Epithelial cell of esophagus (primary cell): ENCODE results near the gene TEX261.
A peak's percentile ranks its signal among the peaks of the same experiment; 100 is the strongest.

Experiments used
- DNase-seq: peaks from one replicate; pipeline ENCODE4 v3.0.0; 2010; ENCODE audit warnings: low read depth
- H3K4me3 ChIP-seq: 2 replicates; pipeline ENCODE4 v1.5.1; 2011; ENCODE audit warnings: mild to moderate bottlenecking, low read length, control low read depth
- TF ChIP-seq, protein P1 (sequence below): IDR thresholded peaks from 2 replicates; pipeline ENCODE4 v1.5.1; 2011; ENCODE audit warnings: low read depth, mild to moderate bottlenecking, low read length, control low read depth, inconsistent platforms; ENCODE audit not compliant: insufficient read depth; ENCODE audit errors: missing control alignments

Gene TEX261

DNA sequence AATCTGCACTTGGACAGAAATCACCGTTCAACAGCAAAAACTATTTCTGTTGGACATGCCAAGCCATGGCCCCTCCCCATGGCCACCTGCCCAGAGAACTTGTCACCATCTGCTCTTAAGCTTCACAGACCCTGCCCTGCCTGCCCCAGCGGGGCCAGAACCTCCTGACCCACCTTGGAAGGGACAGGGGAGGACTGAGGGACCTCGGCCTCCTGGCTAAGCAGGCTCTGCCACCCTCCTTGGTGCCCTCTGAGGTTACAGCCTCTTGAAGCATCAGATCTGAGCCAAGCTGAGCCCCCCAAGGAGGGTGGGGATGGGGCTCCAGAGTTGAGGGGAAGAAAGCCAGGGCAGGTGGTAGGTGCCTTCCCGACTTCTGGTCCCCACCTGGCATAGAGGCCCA is 6.5 kb downstream of the TEX261 start:
- no peak for DNase-seq
- TF ChIP-seq, protein P1, sequence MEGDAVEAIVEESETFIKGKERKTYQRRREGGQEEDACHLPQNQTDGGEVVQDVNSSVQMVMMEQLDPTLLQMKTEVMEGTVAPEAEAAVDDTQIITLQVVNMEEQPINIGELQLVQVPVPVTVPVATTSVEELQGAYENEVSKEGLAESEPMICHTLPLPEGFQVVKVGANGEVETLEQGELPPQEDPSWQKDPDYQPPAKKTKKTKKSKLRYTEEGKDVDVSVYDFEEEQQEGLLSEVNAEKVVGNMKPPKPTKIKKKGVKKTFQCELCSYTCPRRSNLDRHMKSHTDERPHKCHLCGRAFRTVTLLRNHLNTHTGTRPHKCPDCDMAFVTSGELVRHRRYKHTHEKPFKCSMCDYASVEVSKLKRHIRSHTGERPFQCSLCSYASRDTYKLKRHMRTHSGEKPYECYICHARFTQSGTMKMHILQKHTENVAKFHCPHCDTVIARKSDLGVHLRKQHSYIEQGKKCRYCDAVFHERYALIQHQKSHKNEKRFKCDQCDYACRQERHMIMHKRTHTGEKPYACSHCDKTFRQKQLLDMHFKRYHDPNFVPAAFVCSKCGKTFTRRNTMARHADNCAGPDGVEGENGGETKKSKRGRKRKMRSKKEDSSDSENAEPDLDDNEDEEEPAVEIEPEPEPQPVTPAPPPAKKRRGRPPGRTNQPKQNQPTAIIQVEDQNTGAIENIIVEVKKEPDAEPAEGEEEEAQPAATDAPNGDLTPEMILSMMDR: no peak
- no peak overlapping the region for H3K4me3 ChIP-seq

DNA sequence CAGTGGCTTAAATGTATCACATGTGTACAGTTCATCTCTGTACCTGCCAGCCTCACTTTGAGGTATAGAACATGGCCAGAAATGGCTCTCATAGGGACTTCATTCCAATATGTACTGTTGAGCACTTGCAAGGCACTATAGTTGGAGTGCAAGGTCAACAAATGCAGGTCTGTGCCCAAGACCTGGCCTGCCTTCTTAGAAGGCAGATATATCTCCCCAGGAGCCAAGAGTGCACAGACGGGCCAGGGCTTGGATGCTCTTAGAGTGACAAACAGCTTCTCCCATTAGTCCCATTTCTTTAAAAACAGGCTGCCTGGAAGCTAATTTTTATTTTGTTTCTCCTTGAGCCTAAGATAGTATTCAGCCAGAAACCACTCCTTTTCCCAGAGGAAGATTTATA is 7.3 kb downstream of the TEX261 start:
- DNase-seq: no peak

DNA sequence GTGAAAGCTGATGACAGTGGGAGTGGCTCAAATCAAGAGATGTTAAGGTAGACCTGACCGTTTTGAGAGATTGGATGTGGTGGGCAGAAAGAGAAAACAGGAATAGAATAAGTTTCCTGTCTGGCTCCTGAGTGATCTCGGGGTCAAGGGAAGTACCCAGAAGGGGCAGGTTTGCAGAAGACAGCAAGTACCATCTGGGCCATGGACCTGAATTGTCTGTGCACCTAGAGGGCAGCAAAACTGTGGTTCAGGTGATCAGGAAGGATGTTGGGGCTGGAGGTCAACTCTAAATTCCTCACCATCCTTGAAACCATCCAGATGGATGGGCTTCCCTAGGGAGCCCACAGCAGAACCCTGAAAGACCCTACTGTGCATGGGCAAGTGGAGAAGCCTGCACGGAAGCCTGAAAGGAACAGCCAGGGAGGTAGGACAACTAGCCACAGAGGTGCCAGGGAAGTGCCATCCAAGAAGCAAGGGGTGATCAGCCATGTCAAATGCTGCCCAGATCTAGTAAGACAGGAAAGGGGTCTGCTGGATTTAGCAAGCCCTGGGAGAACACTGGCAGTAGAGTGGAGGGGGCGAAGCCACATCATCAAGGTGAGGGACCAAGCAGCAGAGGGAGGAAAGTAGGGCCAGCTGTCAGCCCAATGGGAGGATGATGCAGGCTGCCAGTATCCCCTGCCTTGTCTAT is 8.0 kb downstream of the TEX261 start:
- TF ChIP-seq, protein P1: no peak
- no peak for DNase-seq
- H3K4me3 ChIP-seq: no peak overlapping the region

More for the DNA sequence above, 7.3 kb downstream of the TEX261 start:
- no peak overlapping the region for H3K4me3 ChIP-seq
- TF ChIP-seq, protein P1: no peak

- H3K4me3 ChIP-seq: no peak overlapping the region
- TF ChIP-seq, protein P1: no peak
- no peak for DNase-seq
These were observed 8.7 kb downstream of the TEX261 start for GRCh38 chr2:70985956-70986355.

DNA sequence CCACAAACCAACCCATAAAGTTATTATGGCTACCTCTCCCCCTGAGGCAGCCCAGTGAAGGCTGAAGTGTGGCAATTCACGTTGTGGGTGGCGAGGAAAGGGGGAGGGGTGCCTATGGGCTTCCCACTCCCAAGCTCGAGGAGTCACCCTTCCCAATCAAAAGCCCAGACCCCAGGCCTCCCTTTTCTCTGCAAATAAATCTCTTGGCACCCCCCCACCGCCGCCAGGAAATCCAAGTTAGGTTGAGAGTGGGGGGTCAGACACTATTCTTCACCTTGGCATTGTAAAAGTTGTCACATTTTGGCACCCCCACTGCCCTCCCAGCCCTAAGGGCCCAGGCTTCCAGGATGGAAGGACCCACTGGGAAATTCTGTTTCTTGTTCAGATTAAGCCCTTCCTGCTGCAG is 9.4 kb downstream of the TEX261 start:
- DNase-seq: no peak
- no peak overlapping the region for H3K4me3 ChIP-seq
- TF ChIP-seq, protein P1: no peak

- peak; percentile 73 for DNase-seq
These were observed 9.9 kb downstream of the TEX261 start for GRCh38 chr2:70984576-70985282.

More at GRCh38 chr2:70984576-70985282, 9.9 kb downstream of the TEX261 start:
- H3K4me3 ChIP-seq: no peak overlapping the region
- TF ChIP-seq, protein P1: peak; percentile 76
